NOMO-1 (cell line): Measurements from ENCODE around the gene BMPR1A.
"Not testable (repeated sequence)": the region's sequence is repeated elsewhere in the genome, so short reads cannot be mapped to it uniquely, and the experiment has no call there.

Experiments
- DNase-seq, 2 experiments: peaks; one replicate each; lab custom pipeline; 2025; ENCODE audit not compliant: unreplicated experiment in 2 of 2; lab: John Stamatoyannopoulos, UW

The BMPR1A gene

DNA sequence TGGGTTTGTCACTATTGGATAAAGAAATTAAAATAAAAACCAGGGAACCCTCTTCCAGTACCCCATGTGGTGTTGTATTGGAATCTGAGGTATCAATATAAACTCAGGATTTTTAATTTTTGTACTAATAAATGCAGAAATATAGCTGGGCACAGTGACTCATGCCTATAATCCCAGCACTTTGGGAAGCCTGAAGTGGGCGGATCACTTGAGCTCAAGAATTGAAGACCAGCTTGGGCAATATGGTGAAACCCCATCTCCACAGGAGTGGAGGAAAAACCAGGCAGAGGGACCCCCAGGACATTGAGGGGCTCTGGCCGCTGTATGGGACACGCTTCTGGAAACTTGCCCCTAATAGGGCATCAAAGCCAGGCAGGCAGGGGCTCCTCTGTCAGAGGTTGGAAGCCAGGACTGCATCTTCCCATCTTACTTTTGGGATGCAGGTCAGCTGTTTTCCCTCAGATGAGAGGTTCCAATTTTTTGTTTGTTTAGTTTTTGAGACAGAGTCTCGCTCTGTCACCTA is 222.9 kb downstream of the BMPR1A start:
- DNase-seq: no peak

DNA sequence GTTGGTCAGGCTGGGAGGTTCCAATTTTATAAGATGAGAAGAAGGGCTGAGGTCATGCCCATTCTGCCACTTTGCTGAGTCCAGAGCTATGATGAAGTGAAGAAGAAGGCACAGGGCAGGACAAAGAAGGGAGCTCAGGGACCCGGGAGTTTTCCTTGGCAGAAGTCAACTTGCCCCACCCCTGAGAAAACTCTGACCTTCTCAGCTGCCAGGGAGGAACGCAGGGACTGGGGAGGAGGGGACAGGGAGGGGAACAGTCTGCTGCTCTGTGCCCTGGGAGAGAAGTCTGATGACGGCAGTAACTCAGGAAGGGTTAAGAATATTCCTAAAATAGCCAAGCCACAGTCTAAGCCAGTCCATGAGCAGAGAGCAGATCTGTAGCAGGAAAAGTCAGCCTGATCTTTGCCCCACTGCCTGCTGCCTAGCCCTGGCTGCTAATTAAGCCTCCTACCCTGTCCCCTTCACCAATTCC is 223.6 kb downstream of the BMPR1A start:
- DNase-seq: no peak

DNA sequence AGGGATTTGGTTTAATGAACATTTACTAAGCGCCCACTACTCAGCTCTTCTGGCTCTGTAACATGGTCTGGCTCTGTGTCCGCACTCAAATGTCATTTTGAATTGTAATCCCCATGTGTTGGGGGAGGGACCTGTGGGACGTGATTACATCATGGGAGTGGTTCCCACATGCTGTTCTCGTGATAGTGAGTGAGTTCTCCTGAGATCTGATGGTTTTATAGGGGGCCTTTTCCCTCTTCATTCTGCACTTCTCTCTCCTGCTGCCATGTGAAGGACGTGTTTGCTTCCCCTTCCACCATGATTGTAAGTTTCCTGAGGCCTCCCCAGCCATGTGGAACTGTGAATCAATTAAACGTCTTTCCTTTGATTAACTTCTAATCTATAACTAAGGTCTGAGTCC is 224.6 kb downstream of the BMPR1A start:
- not testable (repeated sequence) for DNase-seq

DNA sequence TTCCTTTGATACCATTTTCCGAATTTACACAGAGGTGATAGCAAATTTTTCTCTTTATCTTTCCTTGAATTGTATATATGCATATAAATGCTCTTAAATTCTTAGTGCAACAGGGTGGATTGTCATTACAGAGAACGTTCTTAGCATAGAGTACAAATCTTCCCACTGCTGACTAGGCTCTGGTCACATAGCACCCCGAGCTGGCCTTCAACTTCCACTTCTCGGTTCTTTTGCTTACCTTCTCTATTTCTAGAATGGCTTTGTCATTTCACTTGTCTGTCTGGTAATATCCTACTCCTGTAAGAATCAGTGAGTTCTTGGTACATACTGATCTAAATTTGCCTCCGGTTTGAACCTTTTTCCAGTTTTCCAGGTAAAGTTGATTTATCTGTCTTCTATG is 225.3 kb downstream of the BMPR1A start:
- DNase-seq: peak in 1 of 2 experiments; percentile 3
